ENCODE measurements around the gene LRRN4CL.

DNA sequence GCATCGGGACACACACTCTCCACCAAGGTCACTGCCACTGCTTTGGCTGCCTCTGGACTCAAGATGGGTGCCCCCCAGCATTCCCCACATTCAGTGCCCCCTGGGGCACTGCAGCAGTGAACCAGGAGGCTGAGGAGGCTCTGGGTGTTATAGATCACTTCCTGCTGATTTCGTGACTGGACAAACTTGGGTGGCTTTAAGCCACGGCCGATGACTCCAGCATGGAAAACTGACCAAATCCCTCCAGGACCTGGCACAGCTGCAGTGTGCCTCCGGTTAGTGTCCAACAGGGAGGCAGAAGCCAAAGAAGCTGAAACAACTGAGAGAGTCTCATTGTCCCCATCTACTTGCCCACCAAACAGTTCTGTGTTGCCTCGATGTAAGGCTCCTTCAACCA lies 41.7 kb downstream of the LRRN4CL start:
- TF ChIP-seq, protein P1, sequence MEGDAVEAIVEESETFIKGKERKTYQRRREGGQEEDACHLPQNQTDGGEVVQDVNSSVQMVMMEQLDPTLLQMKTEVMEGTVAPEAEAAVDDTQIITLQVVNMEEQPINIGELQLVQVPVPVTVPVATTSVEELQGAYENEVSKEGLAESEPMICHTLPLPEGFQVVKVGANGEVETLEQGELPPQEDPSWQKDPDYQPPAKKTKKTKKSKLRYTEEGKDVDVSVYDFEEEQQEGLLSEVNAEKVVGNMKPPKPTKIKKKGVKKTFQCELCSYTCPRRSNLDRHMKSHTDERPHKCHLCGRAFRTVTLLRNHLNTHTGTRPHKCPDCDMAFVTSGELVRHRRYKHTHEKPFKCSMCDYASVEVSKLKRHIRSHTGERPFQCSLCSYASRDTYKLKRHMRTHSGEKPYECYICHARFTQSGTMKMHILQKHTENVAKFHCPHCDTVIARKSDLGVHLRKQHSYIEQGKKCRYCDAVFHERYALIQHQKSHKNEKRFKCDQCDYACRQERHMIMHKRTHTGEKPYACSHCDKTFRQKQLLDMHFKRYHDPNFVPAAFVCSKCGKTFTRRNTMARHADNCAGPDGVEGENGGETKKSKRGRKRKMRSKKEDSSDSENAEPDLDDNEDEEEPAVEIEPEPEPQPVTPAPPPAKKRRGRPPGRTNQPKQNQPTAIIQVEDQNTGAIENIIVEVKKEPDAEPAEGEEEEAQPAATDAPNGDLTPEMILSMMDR (IDR thresholded peaks at IDR 0.05): no peak
- TF ChIP-seq POLR2A (IDR thresholded peaks at IDR 0.05): no peak
